GM18517 (cell line): ENCODE measurements around the gene CACNA2D1.

ENCODE experiments used
- ATAC-seq: cut with Tn5 transposase; IDR thresholded peaks from one replicate; pipeline ENCODE4 v1.9.1; 2021; ENCODE audit warnings: mild to moderate bottlenecking, moderate library complexity; ENCODE audit not compliant: unreplicated experiment

CACNA2D1 gene

DNA sequence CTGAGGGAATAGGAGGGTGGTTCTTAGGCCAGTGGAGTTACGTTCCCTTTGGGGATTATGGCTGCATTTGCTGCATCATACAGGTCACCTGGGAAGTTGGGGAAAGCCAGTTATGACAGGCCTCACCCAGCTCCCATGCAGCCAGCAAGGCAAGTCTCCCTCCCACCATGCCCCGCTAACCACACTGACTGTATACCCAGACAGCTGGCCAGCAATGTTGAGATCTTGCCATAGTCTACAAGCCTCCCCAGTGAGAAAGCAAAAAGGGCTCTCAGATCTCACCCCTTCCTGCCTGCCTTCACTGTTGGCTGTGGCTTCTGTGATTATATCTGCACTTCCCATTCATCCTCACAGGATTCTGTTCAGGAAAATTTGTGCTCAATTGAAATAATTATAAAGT, 540.5 kb downstream of the CACNA2D1 start:
- no peak for ATAC-seq

DNA sequence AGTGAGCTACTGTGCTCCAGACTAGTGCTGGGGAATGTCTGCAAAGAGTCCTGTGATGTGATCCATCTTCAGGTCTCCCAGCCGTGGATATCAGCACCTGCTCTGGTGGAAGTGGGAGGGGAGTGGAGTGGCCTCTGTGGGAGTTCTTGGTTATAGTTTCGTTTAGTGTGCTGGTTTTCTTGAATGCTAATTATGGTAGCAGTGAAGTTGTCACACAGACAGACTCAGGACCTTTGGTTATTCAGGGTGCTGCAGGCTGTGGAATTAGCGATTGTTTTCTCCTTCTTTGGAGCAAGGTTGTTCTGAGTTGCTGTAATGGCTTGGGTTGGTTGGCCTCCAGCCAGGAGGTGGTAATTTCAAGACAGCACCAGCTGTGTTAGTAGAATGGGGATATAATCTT, 541.0 kb downstream of the CACNA2D1 start:
- ATAC-seq = no peak
